ENCODE data around the gene GPC5.
A peak's percentile ranks its signal among the peaks of the same experiment; 100 is the strongest.

DNA sequence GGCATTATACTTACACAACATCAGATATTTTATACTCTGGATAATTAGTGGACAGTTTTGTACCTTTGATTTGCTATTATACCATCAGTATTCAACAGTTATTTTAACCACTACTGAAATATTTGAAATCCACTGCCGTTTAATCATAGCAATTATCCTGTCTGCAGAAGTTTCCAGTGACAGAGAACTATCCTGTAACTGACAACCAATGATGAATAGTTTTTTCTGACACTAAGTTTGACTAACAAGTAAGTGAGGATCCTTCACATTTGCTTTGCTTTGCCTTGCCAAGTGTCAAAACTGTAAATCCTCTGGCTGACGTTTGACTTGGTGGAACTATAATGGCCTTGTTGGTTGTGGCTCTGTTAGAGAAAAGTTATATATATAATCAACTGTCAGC, 410.7 kb downstream of the GPC5 start:
- TF ChIP-seq HDGF (IDR thresholded peaks at IDR 0.05; ENCODE audit: borderline replicate concordance) (no peak), ZNF384 (IDR thresholded peaks at IDR 0.05) (no peak), FOXM1 (IDR thresholded peaks at IDR 0.05; ENCODE audit: borderline replicate concordance) (no peak), FOXA1 (IDR thresholded peaks at IDR 0.05) (no peak), FOXK2 (IDR thresholded peaks at IDR 0.05) (no peak), LEF1 (IDR thresholded peaks at IDR 0.05; ENCODE audit: borderline replicate concordance) (no peak), SP1 (IDR thresholded peaks at IDR 0.05) (no peak), BHLHE40 (IDR thresholded peaks at IDR 0.05; ENCODE audit: borderline replicate concordance) (no peak)
- TF ChIP-seq, protein P1, sequence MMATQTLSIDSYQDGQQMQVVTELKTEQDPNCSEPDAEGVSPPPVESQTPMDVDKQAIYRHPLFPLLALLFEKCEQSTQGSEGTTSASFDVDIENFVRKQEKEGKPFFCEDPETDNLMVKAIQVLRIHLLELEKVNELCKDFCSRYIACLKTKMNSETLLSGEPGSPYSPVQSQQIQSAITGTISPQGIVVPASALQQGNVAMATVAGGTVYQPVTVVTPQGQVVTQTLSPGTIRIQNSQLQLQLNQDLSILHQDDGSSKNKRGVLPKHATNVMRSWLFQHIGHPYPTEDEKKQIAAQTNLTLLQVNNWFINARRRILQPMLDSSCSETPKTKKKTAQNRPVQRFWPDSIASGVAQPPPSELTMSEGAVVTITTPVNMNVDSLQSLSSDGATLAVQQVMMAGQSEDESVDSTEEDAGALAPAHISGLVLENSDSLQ (IDR thresholded peaks at IDR 0.05), result peak; percentile 50; the same call in 1 of the 2 replicates

Data from HEK293T (cell line).